ENCODE results near the gene TTC34.
A peak's percentile ranks its signal among the peaks of the same experiment; 100 is the strongest.

The TTC34 gene

GRCh38 chr1:2644591-2645101, 156.8 kb downstream of the TTC34 start:
- no peak for TF ChIP-seq CTCF (IDR thresholded peaks at IDR 0.05; ENCODE audit: control insufficient read depth, extremely low read depth, insufficient read depth)
- H3K4me3 ChIP-seq (ENCODE audit: low read depth, low read length): no peak overlapping the region
- no peak for DNase-seq (ENCODE audit: low read depth)

- H3K4me3 ChIP-seq (ENCODE audit: low read depth, low read length): no peak overlapping the region
- DNase-seq (ENCODE audit: low read depth): no peak
- no peak for TF ChIP-seq CTCF (IDR thresholded peaks at IDR 0.05; ENCODE audit: control insufficient read depth, extremely low read depth, insufficient read depth)
Measured at GRCh38 chr1:2644171-2644570, 157.3 kb downstream of the TTC34 start.

- DNase-seq (ENCODE audit: low read depth): no peak
Measured at GRCh38 chr1:2643414-2644077, 157.9 kb downstream of the TTC34 start.

GRCh38 chr1:2642560-2643413, 158.7 kb downstream of the TTC34 start:
- DNase-seq (ENCODE audit: low read depth): no peak
- TF ChIP-seq CTCF (IDR thresholded peaks at IDR 0.05; ENCODE audit: control insufficient read depth, extremely low read depth, insufficient read depth): no peak
- peak overlapping the region; percentile 67 for H3K4me3 ChIP-seq (ENCODE audit: low read depth, low read length)

More at GRCh38 chr1:2643414-2644077, 157.9 kb downstream of the TTC34 start:
- peak overlapping the region; percentile 67 for H3K4me3 ChIP-seq (ENCODE audit: low read depth, low read length)
- TF ChIP-seq CTCF (IDR thresholded peaks at IDR 0.05; ENCODE audit: control insufficient read depth, extremely low read depth, insufficient read depth): no peak

- TF ChIP-seq CTCF (IDR thresholded peaks at IDR 0.05; ENCODE audit: control insufficient read depth, extremely low read depth, insufficient read depth): no peak
- H3K4me3 ChIP-seq (ENCODE audit: low read depth, low read length): peak overlapping the region; percentile 67
- no peak for DNase-seq (ENCODE audit: low read depth)
Measured at GRCh38 chr1:2642131-2642559, 159.3 kb downstream of the TTC34 start.

GRCh38 chr1:2641381-2642130, 159.9 kb downstream of the TTC34 start:
- no peak for DNase-seq (ENCODE audit: low read depth)
- TF ChIP-seq CTCF (IDR thresholded peaks at IDR 0.05; ENCODE audit: control insufficient read depth, extremely low read depth, insufficient read depth): no peak
- H3K4me3 ChIP-seq (ENCODE audit: low read depth, low read length): peak overlapping the region; percentile 67
